HTR-8/SVneo (cell line): ENCODE measurements around the gene ABCA5.

Source experiments
- DNase-seq: peaks from one replicate; pipeline ENCODE4 v3.0.0; 2011; ENCODE audit warnings: low spot score, mixed read lengths; ENCODE audit not compliant: insufficient read length
- FAIRE-seq: peaks from 2 replicates; lab custom pipeline; 2011; peaks lifted over from hg19 to GRCh38; lab: Jason Lieb, UNC

ABCA5 gene

GRCh38 chr17:69327060-69327831 is at the start of gene ABCA5:
Gene ABCA5, minus strand, starts transcription at chr17:69327133. Its CDS starts 12,718 bp downstream, at chr17:69314415.
- peak; percentile 95 for DNase-seq
- peak; percentile 97 for FAIRE-seq

- FAIRE-seq, result no peak
Measured at GRCh38 chr17:69375229-69375628, 48.3 kb upstream of the ABCA5 start.

GRCh38 chr17:69373069-69373468 is 46.1 kb upstream of the ABCA5 start:
- FAIRE-seq (no peak), DNase-seq (no peak)

More at GRCh38 chr17:69375229-69375628, 48.3 kb upstream of the ABCA5 start:
- no peak for DNase-seq

GRCh38 chr17:69367298-69367697 is 40.4 kb upstream of the ABCA5 start:
- DNase-seq (no peak), FAIRE-seq (no peak)

- FAIRE-seq, result no peak
Measured at GRCh38 chr17:69363488-69364210, 36.7 kb upstream of the ABCA5 start.

GRCh38 chr17:69361156-69361555 is 34.2 kb upstream of the ABCA5 start:
- FAIRE-seq (no peak), DNase-seq (no peak)

More at GRCh38 chr17:69363488-69364210, 36.7 kb upstream of the ABCA5 start:
- DNase-seq, result no peak

GRCh38 chr17:69358688-69359596 is 32.0 kb upstream of the ABCA5 start:
- DNase-seq (no peak), FAIRE-seq (peak; percentile 59)

GRCh38 chr17:69357701-69358100 is 30.8 kb upstream of the ABCA5 start:
- FAIRE-seq (peak; percentile 67), DNase-seq (no peak)

GRCh38 chr17:69356625-69357024 is 29.7 kb upstream of the ABCA5 start:
- DNase-seq (no peak), FAIRE-seq (no peak)

GRCh38 chr17:69350911-69351310 is 24.0 kb upstream of the ABCA5 start:
- FAIRE-seq (no peak), DNase-seq (no peak)

- DNase-seq (no peak), FAIRE-seq (peak; percentile 48)
Measured at GRCh38 chr17:69348429-69348828, 21.5 kb upstream of the ABCA5 start.

- no peak for DNase-seq
- no peak for FAIRE-seq
Measured at GRCh38 chr17:69346766-69347165, 19.8 kb upstream of the ABCA5 start.

GRCh38 chr17:69344939-69345338 is 18.0 kb upstream of the ABCA5 start:
- FAIRE-seq, result no peak
- peak; percentile 20 for DNase-seq

- no peak for DNase-seq
- FAIRE-seq, result peak; percentile 62
Measured at GRCh38 chr17:69342896-69343644, 16.1 kb upstream of the ABCA5 start.

GRCh38 chr17:69339937-69340336 is 13.0 kb upstream of the ABCA5 start:
- peak; percentile 44 for FAIRE-seq
- DNase-seq, result no peak

- FAIRE-seq (no peak), DNase-seq (no peak)
Measured at GRCh38 chr17:69336996-69337395, 10.1 kb upstream of the ABCA5 start.

GRCh38 chr17:69336580-69336979 is 9.6 kb upstream of the ABCA5 start:
- DNase-seq, result no peak
- no peak for FAIRE-seq

- FAIRE-seq, result no peak
- DNase-seq, result no peak
Measured at GRCh38 chr17:69335058-69335457, 8.1 kb upstream of the ABCA5 start.

- DNase-seq (no peak), FAIRE-seq (no peak)
Measured at GRCh38 chr17:69333561-69333960, 6.6 kb upstream of the ABCA5 start.

- DNase-seq (no peak), FAIRE-seq (no peak)
Measured at GRCh38 chr17:69331756-69332155, 4.8 kb upstream of the ABCA5 start.
